ENCODE measurements around the gene PCGF1. TPM values are rescaled to one million over a fixed set of nuclear protein-coding genes. Genes with fewer than 3 reads are reported as not detected.

PCGF1 gene
- total RNA-seq, 1 experiment from 2014 or later: 28.1 TPM

DNA sequence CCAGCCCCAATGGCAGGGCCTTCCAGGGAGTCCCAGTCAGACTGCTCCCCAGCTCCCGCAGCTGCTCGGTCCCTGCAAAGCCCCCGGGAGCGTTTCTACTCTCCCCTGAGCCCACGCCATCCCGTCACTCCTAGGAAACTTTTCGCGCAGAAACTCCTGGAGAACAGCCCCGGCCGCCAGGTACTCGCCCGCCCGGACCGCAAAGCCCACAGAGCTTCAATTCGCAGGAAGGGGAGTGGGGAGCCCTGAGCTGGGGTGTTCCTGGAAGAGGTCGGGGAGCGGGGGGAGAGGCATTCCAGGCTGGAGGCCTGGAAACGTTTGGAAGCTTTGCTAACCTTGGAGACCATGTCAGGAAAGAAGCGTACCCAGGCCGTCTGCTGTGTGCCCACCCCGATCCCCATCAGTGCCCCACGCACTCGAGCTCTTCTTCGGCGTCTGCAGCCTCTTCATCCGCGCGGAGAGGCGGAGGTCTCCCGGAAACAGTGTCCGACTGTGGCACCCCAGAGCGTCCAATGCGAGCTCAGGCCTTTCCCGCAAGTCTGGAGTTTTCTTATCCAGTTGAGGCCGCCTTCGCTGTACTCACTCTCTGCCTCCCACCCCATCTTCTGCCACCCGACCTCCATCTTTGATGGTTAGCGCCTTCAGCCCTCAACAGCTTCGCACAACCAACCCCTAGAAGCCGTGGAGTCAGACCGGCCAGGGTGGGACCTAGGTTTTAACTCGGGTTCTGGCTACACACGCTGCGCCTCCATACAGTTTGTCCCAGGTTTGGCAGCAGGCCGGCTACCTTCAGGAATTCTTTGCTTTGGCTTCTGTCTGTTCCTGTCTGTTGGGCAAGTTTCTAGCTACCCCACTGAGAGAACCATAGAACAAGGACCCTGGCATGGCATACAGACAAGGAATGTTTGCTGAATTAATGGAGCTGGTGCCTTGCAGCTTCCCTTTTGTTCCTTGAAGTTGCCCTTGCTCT lies 3.7 kb downstream of the PCGF1 start:
- no CpG with 5 or more reads among the region's 45 CpGs for WGBS (ENCODE audit: extremely low coverage, insufficient read length, low lambda C conversion rate)
- no peak overlapping the region for H3K27ac Mint-ChIP-seq
- H3K4ac ChIP-seq (ENCODE audit: low read depth, low read length): no peak overlapping the region

More for the DNA sequence above, 3.7 kb downstream of the PCGF1 start:
- Histone ChIP-seq H3K23me2 (ENCODE audit: insufficient read length, low read depth, low read length, poor library complexity, severe bottlenecking) (peaks cover 31% of the 10 kb centered on the region), H3K79me2 (ENCODE audit: insufficient read depth, low read length) (no peaks in the 10 kb centered on the region), H2BK5ac (ENCODE audit: insufficient read length, low read length) (no peak overlapping the region), H3K56ac (ENCODE audit: insufficient read length, low read depth, low read length) (no peak overlapping the region), H3K79me1 (ENCODE audit: insufficient read depth, low read depth, low read length, poor library complexity, severe bottlenecking) (no peaks in the 10 kb centered on the region), H3K4me1 (ENCODE audit: insufficient read depth, low read length) (peaks cover 4% of the 10 kb centered on the region; the same call in 1 of the 2 replicates), H3K27ac (ENCODE audit: insufficient read length, low read depth, low read length) (no peak overlapping the region), H3K4me2 (ENCODE audit: insufficient read depth, insufficient read length, low read length) (peak overlapping the region; percentile 54), H2BK120ac (ENCODE audit: low read depth, low read length, poor library complexity, severe bottlenecking) (no peak overlapping the region), H4K8ac (replicated peaks; ENCODE audit: insufficient read length, low read depth, low read length) (no peak overlapping the region), H2BK15ac (ENCODE audit: low read depth, low read length) (no peak overlapping the region), H3K9ac (ENCODE audit: extremely low read depth, insufficient read length, low read length) (no peak overlapping the region), H2BK20ac (ENCODE audit: low read depth, low read length, poor library complexity, severe bottlenecking) (no peak overlapping the region), H3K27me3 (ENCODE audit: insufficient read depth, low read length) (peaks cover 64% of the 10 kb centered on the region), H4K5ac (ENCODE audit: insufficient read length, low read depth, low read length) (no peak overlapping the region), H2BK12ac (ENCODE audit: insufficient read length, low read depth, low read length) (no peak overlapping the region), H3K23ac (ENCODE audit: insufficient read length, low read depth, low read length) (no peak overlapping the region), H3K14ac (ENCODE audit: insufficient read depth, low read length) (no peak overlapping the region), H3K9me3 (ENCODE audit: control insufficient read depth, low read depth, low read length) (no peaks in the 10 kb centered on the region), H4K91ac (ENCODE audit: insufficient read length, low read depth, low read length) (no peak overlapping the region), H4K20me1 (ENCODE audit: control insufficient read depth, insufficient read depth, insufficient read length) (no peaks in the 10 kb centered on the region), H3K18ac (ENCODE audit: insufficient read length, low read depth, low read length) (no peak overlapping the region), H3T11ph (ENCODE audit: low read length) (no peak overlapping the region), H2AFZ (ENCODE audit: low read length) (no peak overlapping the region), H2AK5ac (ENCODE audit: insufficient read length, low read length) (no peak overlapping the region)
- Mint-ChIP-seq H3K4me1 (peaks cover 59 to 67% of the 10 kb centered on the region in 2 experiments), H3K9me3 (peaks cover 3 to 5% of the 10 kb centered on the region in 2 experiments; a peak in 3 of 5 replicates), H3K27me3 (ENCODE audit: low read depth) (peaks cover 81% of the 10 kb centered on the region), H3K36me3 (ENCODE audit: insufficient read depth in 1 of 3, low read depth in 3 of 3) (peaks cover 24 to 33% (median 24%) of the 10 kb centered on the region in 3 experiments), H3K4me3 (peak overlapping the region; percentile 72 to 85)
- TF ChIP-seq CTCF (conservative IDR thresholded peaks at IDR 0.05): no peak
- DNase-seq: no peak

Measured in H9 (cell line).